Neutrophil (primary cell): ENCODE results near the gene RNMT.

Source experiments
- H3K27ac ChIP-seq: fragments of 200-600 bp; sonication (generic); 2 replicates; pipeline ENCODE4 v1.5.1; 2016; ENCODE audit warnings: mild to moderate bottlenecking, moderate library complexity
- H3K27me3 ChIP-seq: fragments of 200-600 bp; sonication (generic); 2 replicates; pipeline ENCODE4 v1.6.0; 2016; ENCODE audit warnings: mild to moderate bottlenecking
- H3K36me3 ChIP-seq: fragments of 200-600 bp; sonication (generic); 2 replicates; pipeline ENCODE4 v1.5.1; 2017
- H3K4me1 ChIP-seq, 2 experiments: fragments of 200-600 bp in 1 of 2; sonication (generic) in 1 of 2; 1 replicate in 1 of 2; 2 replicates in 1 of 2; pipeline versions ENCODE4 v1.5.1 to v1.6.1; 2013 to 2016; ENCODE audit warnings: low read depth in 1 of 2, low read length in 1 of 2, mild to moderate bottlenecking in 1 of 2, moderate library complexity in 1 of 2; ENCODE audit not compliant: control insufficient read depth in 1 of 2, insufficient read depth in 1 of 2
- H3K4me3 ChIP-seq, 2 experiments: fragments of 200-600 bp in 1 of 2; sonication (generic) in 1 of 2; 1 replicate in 1 of 2; 2 replicates in 1 of 2; pipeline ENCODE4 v1.5.1; 2013 to 2016; ENCODE audit warnings: low read depth in 1 of 2, low read length in 1 of 2, mild to moderate bottlenecking in 1 of 2, moderate library complexity in 1 of 2
- H3K9me3 ChIP-seq: fragments of 200-600 bp; sonication (generic); 2 replicates; pipeline ENCODE4 v1.5.1; 2016
- CTCF ChIP-seq: fragments of 200-600 bp; sonication (generic); IDR thresholded peaks from 2 replicates; pipeline ENCODE4 v1.5.1; 2016; ENCODE audit warnings: antibody characterized with exemption

Gene RNMT

DNA sequence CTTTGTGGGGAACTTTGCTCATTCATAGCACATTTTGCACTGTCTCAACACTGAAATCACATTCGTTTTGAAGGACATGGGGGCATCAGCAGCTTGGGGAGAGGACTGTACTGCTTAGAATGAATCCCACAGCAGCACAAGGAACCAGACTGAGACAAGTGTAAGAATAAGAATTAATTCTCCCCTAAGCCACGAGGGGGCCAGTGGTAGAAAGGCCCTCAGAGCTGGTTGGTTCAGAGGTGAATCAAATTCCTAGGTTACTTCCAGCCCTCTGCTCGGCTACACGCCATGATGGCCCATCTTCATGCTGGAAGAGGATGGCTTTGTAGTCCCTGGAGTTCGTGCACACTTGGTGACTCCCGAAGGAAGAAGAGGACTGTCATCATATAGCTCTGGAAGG lies 85.5 kb downstream of the RNMT start:
- no peak for TF ChIP-seq CTCF
- peaks cover 4% of the 10 kb centered on the region for H3K27me3 ChIP-seq
- no peak overlapping the region for H3K27ac ChIP-seq

GRCh38 chr18:13813271-13813849 lies 86.9 kb downstream of the RNMT start:
- H3K4me1 ChIP-seq, result no peaks in the 10 kb centered on the region
- no peaks in the 10 kb centered on the region for H3K9me3 ChIP-seq
- no peak overlapping the region for H3K27ac ChIP-seq
- no peaks in the 10 kb centered on the region for H3K36me3 ChIP-seq
- TF ChIP-seq CTCF, result peak; percentile 27
- peaks cover 4% of the 10 kb centered on the region for H3K27me3 ChIP-seq
- no peak overlapping the region for H3K4me3 ChIP-seq

More for the DNA sequence above, 85.5 kb downstream of the RNMT start:
- no peak overlapping the region for H3K4me3 ChIP-seq
- H3K4me1 ChIP-seq, result no peaks in the 10 kb centered on the region
- no peaks in the 10 kb centered on the region for H3K36me3 ChIP-seq
- H3K9me3 ChIP-seq, result no peaks in the 10 kb centered on the region
